HG02884 (cell line): ENCODE data around the gene MSI2.

Source experiments
- ATAC-seq: cut with Tn5 transposase; IDR thresholded peaks from one replicate; pipeline ENCODE4 v1.9.1; 2021; ENCODE audit warnings: mild to moderate bottlenecking, moderate library complexity; ENCODE audit not compliant: unreplicated experiment

Gene MSI2

GRCh38 chr17:57269052-57269451, 12.7 kb downstream of the MSI2 start:
- ATAC-seq, result no peak

- ATAC-seq, result no peak
Measured at GRCh38 chr17:57269598-57270255, 13.4 kb downstream of the MSI2 start.

- ATAC-seq, result no peak
Measured at GRCh38 chr17:57270801-57271245, 14.5 kb downstream of the MSI2 start.

GRCh38 chr17:57271821-57272220, 15.5 kb downstream of the MSI2 start:
- ATAC-seq, result no peak

- no peak for ATAC-seq
Measured at GRCh38 chr17:57273490-57273889, 17.2 kb downstream of the MSI2 start.

GRCh38 chr17:57274162-57274561, 17.8 kb downstream of the MSI2 start:
- ATAC-seq, result no peak

- ATAC-seq, result no peak
Measured at GRCh38 chr17:57275071-57275764, 18.9 kb downstream of the MSI2 start.

- no peak for ATAC-seq
Measured at GRCh38 chr17:57276621-57277020, 20.3 kb downstream of the MSI2 start.

GRCh38 chr17:57277923-57278604, 21.7 kb downstream of the MSI2 start:
- ATAC-seq, result no peak

GRCh38 chr17:57278740-57279387, 22.5 kb downstream of the MSI2 start:
- no peak for ATAC-seq

GRCh38 chr17:57279432-57279831, 23.1 kb downstream of the MSI2 start:
- no peak for ATAC-seq

- no peak for ATAC-seq
Measured at GRCh38 chr17:57281887-57282286, 25.6 kb downstream of the MSI2 start.

GRCh38 chr17:57282296-57282695, 26.0 kb downstream of the MSI2 start:
- ATAC-seq, result no peak

GRCh38 chr17:57283203-57283971, 27.1 kb downstream of the MSI2 start:
- no peak for ATAC-seq

GRCh38 chr17:57284583-57284982, 28.3 kb downstream of the MSI2 start:
- ATAC-seq, result no peak

- ATAC-seq, result peak; percentile 74
Measured at GRCh38 chr17:57284984-57285646, 28.8 kb downstream of the MSI2 start.

GRCh38 chr17:57285701-57286100, 29.4 kb downstream of the MSI2 start:
- no peak for ATAC-seq

GRCh38 chr17:57286399-57287105, 30.2 kb downstream of the MSI2 start:
- ATAC-seq, result no peak

- no peak for ATAC-seq
Measured at GRCh38 chr17:57288040-57288772, 31.9 kb downstream of the MSI2 start.
